ENCODE results near the gene ZBTB7B.

- TF ChIP-seq GATA3 (IDR thresholded peaks at IDR 0.05; ENCODE audit: low read depth, low read length) (no peak), GATA2 (IDR thresholded peaks at IDR 0.05; ENCODE audit: low read depth, low read length) (no peak)
Observed at GRCh38 chr1:154974102-154974807, 28.3 kb upstream of the ZBTB7B start, which contains the start of gene CKS1B.

Data from SH-SY5Y (cell line).